Epidermal melanocyte (primary cell): ENCODE measurements around the gene GOSR2.
"Not testable (repeated sequence)": the region's sequence is repeated elsewhere in the genome, so short reads cannot be mapped to it uniquely, and the experiment has no call there.

Experiments
- DNase-seq: peaks from one replicate; pipeline ENCODE4 v3.0.0; 2011; ENCODE audit warnings: low spot score; ENCODE audit not compliant: insufficient read length

The GOSR2 gene

GRCh38 chr17:46930051-46930450 is 7.1 kb downstream of the GOSR2 start:
- no peak for DNase-seq

- no peak for DNase-seq
Observed at GRCh38 chr17:46931596-46931995, 8.6 kb downstream of the GOSR2 start.

GRCh38 chr17:46935658-46936266 is 12.8 kb downstream of the GOSR2 start:
- DNase-seq: no peak

GRCh38 chr17:46940692-46941404 is 17.9 kb downstream of the GOSR2 start:
- peak; percentile 83 for DNase-seq

- DNase-seq: peak; percentile 79
Observed at GRCh38 chr17:46942441-46943217, 19.7 kb downstream of the GOSR2 start.

GRCh38 chr17:46943218-46943500 is 20.2 kb downstream of the GOSR2 start:
- no peak for DNase-seq

GRCh38 chr17:46943501-46944393 is 20.8 kb downstream of the GOSR2 start:
- DNase-seq: no peak

- DNase-seq: no peak
Observed at GRCh38 chr17:46944931-46945330, 22.0 kb downstream of the GOSR2 start.

- no peak for DNase-seq
Observed at GRCh38 chr17:46947216-46947615, 24.3 kb downstream of the GOSR2 start.

GRCh38 chr17:46948544-46948943 is 25.6 kb downstream of the GOSR2 start:
- no peak for DNase-seq

- DNase-seq: no peak
Observed at GRCh38 chr17:46949291-46950174, 26.6 kb downstream of the GOSR2 start.

- DNase-seq: no peak
Observed at GRCh38 chr17:46950342-46950996, 27.5 kb downstream of the GOSR2 start.

- DNase-seq: no peak
Observed at GRCh38 chr17:46950997-46951621, 28.1 kb downstream of the GOSR2 start.

- DNase-seq: no peak
Observed at GRCh38 chr17:46951706-46952105, 28.7 kb downstream of the GOSR2 start.

GRCh38 chr17:46952115-46952514 is 29.2 kb downstream of the GOSR2 start:
- no peak for DNase-seq

GRCh38 chr17:46953191-46953590 is 30.2 kb downstream of the GOSR2 start:
- not testable (repeated sequence) for DNase-seq

- DNase-seq: no peak
Observed at GRCh38 chr17:46958041-46958591, 35.2 kb downstream of the GOSR2 start.

GRCh38 chr17:46960152-46960551 is 37.2 kb downstream of the GOSR2 start:
- no peak for DNase-seq

- no peak for DNase-seq
Observed at GRCh38 chr17:46962374-46962790, 39.4 kb downstream of the GOSR2 start.
